Measurements from ENCODE around the gene EIF6. TPM values are rescaled to one million over a fixed set of nuclear protein-coding genes. Genes with fewer than 3 reads are reported as not detected.

The EIF6 gene
- total and polyA plus RNA-seq, 9 of the 15 experiments (the other 6 are each of a cell fraction or from before 2014, with no cell fraction given): 165 to 832 (median 229) TPM

DNA sequence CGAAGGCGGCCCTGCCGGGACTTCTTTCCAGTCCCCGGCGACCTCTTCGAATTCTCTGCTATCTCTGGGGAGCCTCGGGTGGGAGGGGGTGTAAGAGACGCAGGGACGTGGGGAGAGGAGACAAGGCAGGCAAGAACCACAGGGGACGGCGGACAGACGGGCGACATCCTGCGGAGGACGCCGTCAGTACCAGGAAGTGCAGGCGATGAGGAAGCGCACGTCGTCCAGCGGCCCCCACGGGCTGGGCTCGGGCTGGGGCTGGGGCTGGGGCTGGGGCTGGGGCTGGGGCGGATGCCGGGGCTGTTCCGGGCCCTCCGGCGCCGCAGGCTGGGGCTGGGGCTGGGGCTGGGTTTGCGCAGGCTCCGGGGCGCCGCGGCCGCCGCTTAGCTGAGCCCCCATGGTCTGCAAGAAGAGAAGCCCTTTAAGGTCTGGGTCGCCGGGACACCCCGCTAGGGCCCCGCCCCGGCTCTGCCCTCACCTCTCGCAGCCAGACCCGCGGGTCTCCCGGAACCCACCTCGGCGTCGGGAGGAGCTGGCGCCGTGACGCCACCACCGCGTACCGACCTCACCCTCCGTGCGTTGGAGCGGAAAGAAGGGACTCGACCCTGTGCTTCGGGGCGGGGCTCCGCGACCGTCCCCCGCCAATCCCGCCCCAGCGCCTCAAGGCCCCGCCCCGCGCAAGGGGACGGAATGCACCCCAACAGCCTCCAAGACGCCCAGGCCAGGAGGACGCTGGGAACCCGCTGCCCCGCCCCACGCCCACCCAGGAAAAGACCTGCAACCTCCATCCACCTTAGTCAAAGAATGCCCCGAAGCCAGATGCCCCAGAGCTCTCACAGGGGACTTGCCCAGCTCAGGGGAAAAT lies 6.8 kb downstream of the EIF6 start, which contains the start of gene MMP24OS (continued):
- TF ChIP-seq HDAC1 (IDR thresholded peaks at IDR 0.05): no peak
- no peak for TF ChIP-seq KAT2B (IDR thresholded peaks at IDR 0.05; ENCODE audit: low read depth, low read length)
- TF ChIP-seq RAD21 (CRISPR knock-in tag; conservative IDR thresholded peaks at IDR 0.05 in 1 of 2, IDR thresholded peaks at IDR 0.05 in 1 of 2): no peak
- TF ChIP-seq, protein P1, sequence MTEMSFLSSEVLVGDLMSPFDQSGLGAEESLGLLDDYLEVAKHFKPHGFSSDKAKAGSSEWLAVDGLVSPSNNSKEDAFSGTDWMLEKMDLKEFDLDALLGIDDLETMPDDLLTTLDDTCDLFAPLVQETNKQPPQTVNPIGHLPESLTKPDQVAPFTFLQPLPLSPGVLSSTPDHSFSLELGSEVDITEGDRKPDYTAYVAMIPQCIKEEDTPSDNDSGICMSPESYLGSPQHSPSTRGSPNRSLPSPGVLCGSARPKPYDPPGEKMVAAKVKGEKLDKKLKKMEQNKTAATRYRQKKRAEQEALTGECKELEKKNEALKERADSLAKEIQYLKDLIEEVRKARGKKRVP (CRISPR knock-in tag; IDR thresholded peaks at IDR 0.05): no peak
- no peak for TF ChIP-seq ZNF23 (CRISPR knock-in tag; IDR thresholded peaks at IDR 0.05)
- TF ChIP-seq ZNF121 (CRISPR knock-in tag; conservative IDR thresholded peaks at IDR 0.05): no peak
- no peak for TF ChIP-seq ZNF12 (CRISPR knock-in tag; IDR thresholded peaks at IDR 0.05)
- no peak for TF ChIP-seq ZNF699 (CRISPR knock-in tag; IDR thresholded peaks at IDR 0.05; ENCODE audit: insufficient replicate concordance)
- TF ChIP-seq SMAD2 (IDR thresholded peaks at IDR 0.05; ENCODE audit: low read depth, low read length): no peak
- TF ChIP-seq, protein P2, sequence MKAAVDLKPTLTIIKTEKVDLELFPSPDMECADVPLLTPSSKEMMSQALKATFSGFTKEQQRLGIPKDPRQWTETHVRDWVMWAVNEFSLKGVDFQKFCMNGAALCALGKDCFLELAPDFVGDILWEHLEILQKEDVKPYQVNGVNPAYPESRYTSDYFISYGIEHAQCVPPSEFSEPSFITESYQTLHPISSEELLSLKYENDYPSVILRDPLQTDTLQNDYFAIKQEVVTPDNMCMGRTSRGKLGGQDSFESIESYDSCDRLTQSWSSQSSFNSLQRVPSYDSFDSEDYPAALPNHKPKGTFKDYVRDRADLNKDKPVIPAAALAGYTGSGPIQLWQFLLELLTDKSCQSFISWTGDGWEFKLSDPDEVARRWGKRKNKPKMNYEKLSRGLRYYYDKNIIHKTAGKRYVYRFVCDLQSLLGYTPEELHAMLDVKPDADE (conservative IDR thresholded peaks at IDR 0.05; ENCODE audit: control insufficient read depth, low read depth, low read length): 0 out of 2 replicates have a peak, but pooled peaks have one; percentile 32
- TF ChIP-seq CCNT2 (IDR thresholded peaks at IDR 0.05; ENCODE audit: borderline replicate concordance, extremely low read depth, insufficient read length, low read depth, low read length): peak; percentile 71
- TF ChIP-seq ZNF239 (CRISPR knock-in tag; IDR thresholded peaks at IDR 0.05): no peak
- no peak for TF ChIP-seq ZKSCAN8 (CRISPR knock-in tag; IDR thresholded peaks at IDR 0.05)
- no peak for TF ChIP-seq KLF13 (tag; IDR thresholded peaks at IDR 0.05; ENCODE audit: borderline replicate concordance, low read depth)
- TF ChIP-seq ZNF41 (CRISPR knock-in tag; conservative IDR thresholded peaks at IDR 0.05): no peak
- no peak for TF ChIP-seq E2F3 (CRISPR knock-in tag; IDR thresholded peaks at IDR 0.05)
- no peak for TF ChIP-seq JUNB (CRISPR knock-in tag; conservative IDR thresholded peaks at IDR 0.05)
- TF ChIP-seq NR2C2 (CRISPR knock-in tag; IDR thresholded peaks at IDR 0.05): no peak
- TF ChIP-seq NR2C2 (tag; IDR thresholded peaks at IDR 0.05): peak; percentile 40; the same call in 1 of the 2 replicates
- TF ChIP-seq ZSCAN29 (IDR thresholded peaks at IDR 0.05): no peak
- no peak for TF ChIP-seq ATF1 (CRISPR knock-in tag; IDR thresholded peaks at IDR 0.05)
- peak; percentile 67 for TF ChIP-seq ATF1 (tag; IDR thresholded peaks at IDR 0.05)
- TF ChIP-seq HDAC2 (IDR thresholded peaks at IDR 0.05): no peak
- TF ChIP-seq DIDO1 (tag; IDR thresholded peaks at IDR 0.05; ENCODE audit: low read depth): no peak
- TF ChIP-seq ZFPM2 (CRISPR knock-in tag; IDR thresholded peaks at IDR 0.05): no peak
- TF ChIP-seq ZNF408 (CRISPR knock-in tag; IDR thresholded peaks at IDR 0.05; ENCODE audit: low read depth): no peak
- TF ChIP-seq, protein P3, sequence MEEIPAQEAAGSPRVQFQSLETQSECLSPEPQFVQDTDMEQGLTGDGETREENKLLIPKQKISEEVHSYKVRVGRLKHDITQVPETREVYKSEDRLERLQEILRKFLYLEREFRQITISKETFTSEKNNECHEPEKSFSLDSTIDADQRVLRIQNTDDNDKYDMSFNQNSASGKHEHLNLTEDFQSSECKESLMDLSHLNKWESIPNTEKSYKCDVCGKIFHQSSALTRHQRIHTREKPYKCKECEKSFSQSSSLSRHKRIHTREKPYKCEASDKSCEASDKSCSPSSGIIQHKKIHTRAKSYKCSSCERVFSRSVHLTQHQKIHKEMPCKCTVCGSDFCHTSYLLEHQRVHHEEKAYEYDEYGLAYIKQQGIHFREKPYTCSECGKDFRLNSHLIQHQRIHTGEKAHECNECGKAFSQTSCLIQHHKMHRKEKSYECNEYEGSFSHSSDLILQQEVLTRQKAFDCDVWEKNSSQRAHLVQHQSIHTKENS (CRISPR knock-in tag; IDR thresholded peaks at IDR 0.05): no peak
- TF ChIP-seq TSC22D4 (tag; IDR thresholded peaks at IDR 0.05): no peak

Measured in K562 (cell line).